GM12864 (cell line): ENCODE data around the gene NYNRIN.

ENCODE experiments used
- DNase-seq: peaks from one replicate; pipeline ENCODE4 v3.0.0-alpha.2; 2011; ENCODE audit warnings: low read depth
- H3K4me3 ChIP-seq: 2 replicates; pipeline ENCODE4 v1.5.1; 2011; ENCODE audit warnings: mild to moderate bottlenecking, low read depth, low read length, control low read depth
- TF ChIP-seq, protein P1 (sequence below): IDR thresholded peaks from 2 replicates; pipeline ENCODE4 v1.5.1; 2011; ENCODE audit warnings: low read depth, mild to moderate bottlenecking, moderate library complexity, low read length, control low read depth, inconsistent platforms; ENCODE audit errors: missing control alignments

NYNRIN gene

DNA sequence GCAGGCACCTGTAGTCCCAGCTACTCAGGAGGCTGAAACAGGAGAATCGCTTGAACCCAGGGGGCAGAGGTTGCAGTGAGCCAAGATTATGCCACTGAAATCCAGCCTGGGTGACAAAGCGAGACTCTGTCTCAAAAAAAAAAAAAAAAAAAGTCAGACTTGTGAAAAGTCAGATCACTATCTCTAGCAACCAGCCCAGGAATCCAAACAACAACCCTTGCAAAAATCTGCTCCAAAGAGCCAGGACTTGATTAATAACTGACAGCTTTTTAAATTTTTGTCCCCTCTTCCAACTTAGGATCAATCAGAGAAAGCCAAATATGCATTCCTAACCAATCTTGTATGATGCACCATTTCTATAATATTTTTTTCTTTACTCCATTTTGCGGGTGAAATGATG, 38.5 kb upstream of the NYNRIN start:
- no peak for DNase-seq
- TF ChIP-seq, protein P1, sequence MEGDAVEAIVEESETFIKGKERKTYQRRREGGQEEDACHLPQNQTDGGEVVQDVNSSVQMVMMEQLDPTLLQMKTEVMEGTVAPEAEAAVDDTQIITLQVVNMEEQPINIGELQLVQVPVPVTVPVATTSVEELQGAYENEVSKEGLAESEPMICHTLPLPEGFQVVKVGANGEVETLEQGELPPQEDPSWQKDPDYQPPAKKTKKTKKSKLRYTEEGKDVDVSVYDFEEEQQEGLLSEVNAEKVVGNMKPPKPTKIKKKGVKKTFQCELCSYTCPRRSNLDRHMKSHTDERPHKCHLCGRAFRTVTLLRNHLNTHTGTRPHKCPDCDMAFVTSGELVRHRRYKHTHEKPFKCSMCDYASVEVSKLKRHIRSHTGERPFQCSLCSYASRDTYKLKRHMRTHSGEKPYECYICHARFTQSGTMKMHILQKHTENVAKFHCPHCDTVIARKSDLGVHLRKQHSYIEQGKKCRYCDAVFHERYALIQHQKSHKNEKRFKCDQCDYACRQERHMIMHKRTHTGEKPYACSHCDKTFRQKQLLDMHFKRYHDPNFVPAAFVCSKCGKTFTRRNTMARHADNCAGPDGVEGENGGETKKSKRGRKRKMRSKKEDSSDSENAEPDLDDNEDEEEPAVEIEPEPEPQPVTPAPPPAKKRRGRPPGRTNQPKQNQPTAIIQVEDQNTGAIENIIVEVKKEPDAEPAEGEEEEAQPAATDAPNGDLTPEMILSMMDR = no peak
- H3K4me3 ChIP-seq = no peak overlapping the region

GRCh38 chr14:24361326-24361725, 37.5 kb upstream of the NYNRIN start:
- DNase-seq = no peak
- TF ChIP-seq, protein P1 = no peak
- no peak overlapping the region for H3K4me3 ChIP-seq

DNA sequence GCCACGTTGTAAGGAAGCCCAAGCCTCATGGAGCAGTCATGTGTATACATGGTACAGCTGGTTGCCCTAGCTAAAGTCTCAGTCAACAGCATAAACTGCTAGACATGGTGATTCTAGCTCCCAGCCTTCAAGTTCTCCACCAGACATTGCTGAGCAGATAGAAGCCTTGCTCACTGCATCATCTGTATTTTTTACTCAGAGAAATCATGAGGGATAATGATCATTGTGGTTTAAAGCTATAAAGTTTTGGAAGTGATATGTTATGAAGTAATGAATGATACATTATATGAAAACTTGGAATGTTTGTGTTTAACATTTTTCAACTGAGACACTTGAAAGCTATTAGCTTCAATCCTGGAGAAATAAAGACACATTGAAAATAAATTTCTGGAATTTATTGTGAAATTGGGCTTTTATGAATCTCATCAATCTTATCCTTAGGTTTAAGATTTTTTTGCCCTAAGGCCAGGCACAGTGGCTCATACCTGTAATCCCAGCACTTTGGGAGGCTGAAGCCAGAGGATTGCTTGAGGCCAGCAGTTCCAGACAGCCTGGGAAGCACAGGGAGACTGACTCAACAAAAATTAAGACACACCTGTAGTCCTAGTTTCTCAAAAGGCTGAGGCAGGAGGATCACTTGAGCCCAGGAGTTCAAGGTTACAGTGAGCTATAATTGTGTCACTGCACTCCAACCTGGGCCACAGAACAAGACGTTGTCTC, 36.4 kb upstream of the NYNRIN start:
- TF ChIP-seq, protein P1 = no peak
- no peak for DNase-seq
- H3K4me3 ChIP-seq = no peak overlapping the region

- H3K4me3 ChIP-seq = no peak overlapping the region
- no peak for DNase-seq
- TF ChIP-seq, protein P1 = no peak
Measured at GRCh38 chr14:24363401-24363800, 35.4 kb upstream of the NYNRIN start.

DNA sequence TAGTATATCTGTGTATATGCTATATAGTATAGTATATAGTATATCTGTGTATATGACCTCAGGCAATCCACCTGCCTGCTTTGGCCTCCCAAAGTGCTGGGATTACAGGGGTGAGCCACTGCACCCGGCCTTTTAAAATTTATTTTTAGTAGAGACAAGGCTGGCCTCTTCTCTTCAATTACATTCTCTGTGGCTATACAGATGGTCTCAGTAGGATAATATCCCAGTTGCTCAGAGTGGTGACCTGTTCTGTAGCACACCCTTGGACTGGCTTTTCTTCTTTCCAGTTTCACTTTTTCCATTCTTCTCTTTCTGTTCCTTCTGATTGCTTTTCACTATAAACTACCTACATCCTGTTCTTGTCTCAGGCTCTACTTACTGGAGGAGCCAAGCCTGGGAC, 34.0 kb upstream of the NYNRIN start:
- TF ChIP-seq, protein P1 = no peak
- DNase-seq = no peak
- H3K4me3 ChIP-seq = no peak overlapping the region

GRCh38 chr14:24365600-24366412, 33.0 kb upstream of the NYNRIN start:
- peak; percentile 61 for DNase-seq
- TF ChIP-seq, protein P1 = peak; percentile 67
- peak overlapping the region; percentile 41 for H3K4me3 ChIP-seq
